A204.1 (cell line): Measurements from ENCODE around the gene CFAP61.

Experiments used
- FAIRE-seq: peaks from 2 replicates; lab custom pipeline; 2012; peaks lifted over from hg19 to GRCh38; lab: Jason Lieb, UNC

Gene CFAP61

DNA sequence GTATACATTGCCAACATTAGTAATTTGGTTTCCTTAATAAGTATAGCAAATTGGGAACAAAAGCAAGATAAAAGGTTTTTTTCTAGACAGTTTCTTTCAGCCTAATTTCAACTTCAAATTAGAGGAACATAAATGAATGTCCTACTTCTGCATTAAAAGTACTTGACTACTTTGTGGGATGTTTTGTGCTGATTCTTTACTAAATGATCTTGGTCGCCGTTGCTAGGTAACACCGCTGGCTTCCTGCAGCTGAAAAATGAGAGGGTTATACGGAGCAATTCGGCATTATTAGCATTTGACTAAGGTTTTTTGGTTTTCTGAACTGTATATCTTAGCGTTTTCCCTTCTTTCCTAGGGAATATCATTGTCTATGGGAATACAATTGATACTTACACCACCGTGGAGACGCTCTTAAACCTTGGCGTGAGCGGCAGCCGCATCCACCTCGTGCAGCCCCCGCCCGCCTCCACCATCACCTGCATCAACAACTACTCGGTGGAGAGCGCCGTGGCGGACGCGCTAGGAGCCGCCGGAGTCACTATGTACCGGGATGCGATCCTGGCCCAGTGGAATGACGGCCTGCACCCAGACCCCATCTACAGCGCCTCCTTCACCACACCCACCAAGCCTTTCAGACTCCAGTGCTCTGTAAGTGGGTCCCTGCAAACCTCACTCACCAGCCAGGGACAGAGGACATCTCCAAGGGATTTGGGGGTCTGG lies 224.6 kb downstream of the CFAP61 start:
- FAIRE-seq: no peak

DNA sequence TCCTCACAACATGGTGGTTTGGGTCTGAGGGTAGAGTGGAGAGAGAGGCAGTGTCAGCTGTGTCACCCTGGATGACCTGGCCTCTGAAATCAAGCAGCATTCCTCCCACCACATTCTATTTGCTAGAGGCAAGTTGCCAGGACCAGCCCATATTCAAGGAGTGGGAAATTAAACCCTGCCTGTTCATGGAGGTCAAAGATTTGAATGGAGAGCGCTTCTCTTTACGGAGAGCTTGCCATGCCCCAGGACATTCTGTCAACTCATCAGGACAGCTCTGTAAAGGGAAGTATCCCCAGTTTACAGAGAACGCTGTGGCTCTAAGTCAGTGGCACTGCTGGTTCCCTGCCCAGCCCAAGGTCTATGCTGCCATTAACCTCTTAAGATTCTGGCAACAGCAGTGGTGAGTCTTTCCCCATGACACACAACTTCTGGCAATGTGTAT lies 225.6 kb downstream of the CFAP61 start:
- FAIRE-seq: no peak

DNA sequence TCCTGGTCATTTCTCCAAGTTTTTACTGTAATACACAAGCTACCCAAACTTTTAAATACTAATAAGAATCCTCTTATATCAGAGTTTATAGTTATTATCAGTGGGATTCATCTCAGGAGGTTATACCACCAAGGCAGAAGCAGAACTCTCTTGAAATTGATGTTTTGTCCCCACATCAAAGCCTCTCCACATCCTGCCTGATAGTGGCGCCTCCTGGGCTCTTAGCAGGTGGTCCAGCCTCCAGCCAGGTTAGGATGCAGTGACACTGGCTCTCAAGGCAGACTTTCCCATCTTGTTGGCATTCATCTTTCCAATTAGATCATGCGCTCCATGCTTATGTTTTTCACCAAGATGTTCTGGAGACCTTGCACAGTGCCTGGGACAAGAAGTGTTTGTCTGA lies 233.7 kb downstream of the CFAP61 start:
- FAIRE-seq: no peak

DNA sequence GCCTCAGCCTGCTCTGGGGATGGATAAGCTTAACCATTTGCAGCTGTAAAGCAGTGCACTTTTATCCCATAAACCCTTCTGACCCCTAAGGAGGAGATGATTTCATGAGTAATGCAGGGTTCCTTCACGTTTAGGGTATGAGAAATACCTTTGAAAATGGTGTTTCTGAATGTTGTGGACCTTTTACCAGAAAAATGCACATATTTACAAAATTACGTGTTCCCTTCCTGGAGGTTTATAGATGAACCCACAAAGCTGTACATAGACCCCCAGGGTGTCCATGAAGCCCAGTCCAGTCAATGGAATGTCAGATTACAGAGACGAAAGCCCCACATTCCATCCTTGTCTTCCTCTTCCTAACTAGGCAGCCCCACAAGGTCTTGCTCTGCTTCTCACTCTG lies 237.0 kb downstream of the CFAP61 start:
- FAIRE-seq: no peak

- no peak for FAIRE-seq
Measured at GRCh38 chr20:20292472-20292871, 240.1 kb downstream of the CFAP61 start.

GRCh38 chr20:20293141-20293540 lies 240.8 kb downstream of the CFAP61 start:
- no peak for FAIRE-seq

- FAIRE-seq: no peak
Measured at GRCh38 chr20:20293691-20294385, 241.5 kb downstream of the CFAP61 start.

GRCh38 chr20:20295621-20296498 lies 243.5 kb downstream of the CFAP61 start:
- FAIRE-seq: no peak

GRCh38 chr20:20297181-20297580 lies 244.8 kb downstream of the CFAP61 start:
- no peak for FAIRE-seq

GRCh38 chr20:20297752-20298151 lies 245.4 kb downstream of the CFAP61 start:
- no peak for FAIRE-seq

DNA sequence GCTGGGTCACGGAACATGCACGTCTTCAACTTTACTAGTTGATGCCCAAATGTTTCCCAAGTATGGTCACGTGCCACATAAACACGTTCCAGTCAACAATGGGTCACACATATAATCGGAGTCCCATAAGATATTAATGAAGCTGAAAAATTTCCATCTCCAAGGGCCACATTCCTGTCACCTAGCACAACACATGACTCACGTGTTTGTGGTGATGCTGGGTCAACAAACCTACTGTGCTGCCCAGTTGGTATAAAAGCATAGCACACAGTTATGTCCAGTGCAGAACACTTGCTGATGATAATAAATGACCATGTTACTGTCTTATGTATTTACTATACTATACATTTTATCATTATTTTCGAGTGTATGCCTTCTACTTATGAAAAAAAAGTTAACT lies 247.6 kb downstream of the CFAP61 start:
- FAIRE-seq: no peak

DNA sequence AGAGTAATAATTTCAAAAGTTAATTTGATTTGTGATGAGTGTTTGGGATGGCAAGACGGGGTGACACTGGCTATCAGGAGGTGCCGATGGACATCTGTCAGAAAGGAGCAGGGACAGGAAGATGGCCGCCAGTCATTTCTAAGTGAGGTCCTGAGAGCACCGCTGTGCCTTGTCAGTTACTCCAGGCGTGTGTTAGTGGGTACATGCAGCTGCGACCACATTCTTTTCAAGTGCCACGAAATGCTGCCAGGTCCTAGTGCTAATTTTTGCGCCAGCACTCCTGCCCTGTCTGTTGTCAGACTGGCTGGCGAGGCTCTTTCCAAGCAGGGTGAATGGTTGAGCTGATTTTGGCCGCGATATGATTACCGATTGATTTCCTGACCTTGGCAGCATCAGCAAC lies 251.0 kb downstream of the CFAP61 start:
- FAIRE-seq: no peak

- no peak for FAIRE-seq
Measured at GRCh38 chr20:20303742-20304141, 251.4 kb downstream of the CFAP61 start.

DNA sequence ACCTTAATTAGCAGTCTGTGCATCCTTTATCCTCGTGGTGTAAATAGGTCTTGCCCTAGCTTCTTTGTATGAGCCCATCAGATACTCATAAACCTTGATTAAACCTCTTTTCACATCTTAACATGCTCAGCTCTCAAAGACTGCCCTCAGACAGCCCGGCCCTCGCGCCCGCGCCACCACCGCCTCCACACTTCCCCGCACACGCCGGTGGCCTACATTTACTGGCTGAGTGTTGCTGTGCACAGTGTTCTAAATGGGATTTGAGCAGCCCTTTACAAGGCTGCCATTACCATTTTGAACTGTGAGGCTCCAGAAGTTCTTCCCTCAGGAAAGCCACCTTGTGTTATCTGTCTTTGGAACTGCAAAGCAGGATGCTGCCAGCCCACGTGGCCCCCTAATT lies 252.6 kb downstream of the CFAP61 start:
- FAIRE-seq: no peak

DNA sequence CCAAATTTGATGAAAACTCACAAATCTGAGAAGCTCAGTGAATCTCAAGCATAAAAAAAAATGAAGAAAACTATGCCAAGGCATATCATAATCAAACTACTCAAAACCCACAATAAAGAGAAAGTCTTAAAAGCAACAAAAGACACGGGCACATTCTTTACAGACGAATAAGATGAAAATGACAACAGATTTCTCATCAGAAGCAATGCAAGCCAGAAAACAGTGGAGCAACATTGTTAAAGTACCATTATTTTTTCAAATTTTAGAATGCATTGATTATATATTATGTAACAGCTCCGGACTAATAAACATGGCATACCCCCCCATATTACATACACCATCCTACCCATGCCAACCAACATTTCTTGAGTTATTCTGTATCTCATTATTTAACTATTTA lies 260.2 kb downstream of the CFAP61 start:
- no peak for FAIRE-seq

DNA sequence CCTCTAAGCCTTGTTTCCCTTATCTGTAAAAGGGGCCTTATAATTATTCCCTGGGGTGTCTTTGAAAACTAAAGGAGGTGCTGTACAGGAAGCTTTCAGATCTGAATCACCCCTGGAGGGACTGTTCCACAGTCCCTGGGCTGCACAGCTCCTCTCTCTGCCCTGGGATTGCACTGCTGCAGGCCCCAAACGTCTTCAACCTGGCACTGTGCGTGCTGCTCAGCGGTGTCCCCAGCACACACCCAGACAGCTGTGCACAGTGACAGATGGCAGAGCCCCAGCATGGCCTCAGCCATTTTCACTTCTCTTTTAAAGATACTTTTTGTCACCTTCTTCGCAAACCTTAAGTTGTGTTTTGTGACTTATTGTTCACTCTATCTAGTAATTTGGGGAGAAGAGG lies 264.9 kb downstream of the CFAP61 start:
- no peak for FAIRE-seq

- no peak for FAIRE-seq
Measured at GRCh38 chr20:20317621-20318364, 265.5 kb downstream of the CFAP61 start.

GRCh38 chr20:20318365-20319161 lies 266.2 kb downstream of the CFAP61 start:
- no peak for FAIRE-seq

- FAIRE-seq: no peak
Measured at GRCh38 chr20:20321134-20321533, 268.8 kb downstream of the CFAP61 start.

DNA sequence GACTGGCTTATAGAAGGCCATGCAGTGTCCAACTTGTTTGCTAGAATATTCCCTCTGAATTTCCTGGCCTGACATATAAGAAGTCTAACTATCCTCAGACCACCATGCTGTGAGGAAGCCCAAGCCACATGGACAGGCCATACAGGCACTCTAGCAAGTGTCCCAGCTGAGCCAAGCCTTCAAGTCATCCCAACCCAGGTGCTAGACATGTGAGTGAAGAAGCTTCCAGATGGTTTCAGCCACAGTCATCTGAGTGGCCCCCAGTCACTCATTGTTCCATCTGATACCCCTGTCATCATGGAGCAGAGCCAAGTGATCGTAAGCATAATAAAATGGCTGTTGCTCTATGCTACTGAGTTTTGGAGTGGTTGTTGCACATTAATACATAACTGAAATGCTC lies 269.6 kb downstream of the CFAP61 start:
- no peak for FAIRE-seq

GRCh38 chr20:20322912-20323311 lies 270.6 kb downstream of the CFAP61 start:
- FAIRE-seq: no peak
